Retinal pigment epithelial cell (primary cell): ENCODE results near the gene SEMA3G.

Experiments
- DNase-seq: peaks from one replicate; pipeline ENCODE4 v3.0.0-alpha.2; 2010; ENCODE audit warnings: low read depth
- H3K4me3 ChIP-seq: 2 replicates; pipeline ENCODE4 v1.5.1; 2011; ENCODE audit warnings: mild to moderate bottlenecking, low read length, control low read depth, moderate library complexity
- CTCF ChIP-seq: conservative IDR thresholded peaks from 2 replicates; pipeline ENCODE4 v1.5.1; 2011; ENCODE audit warnings: low read depth, low read length, control low read depth, inconsistent platforms

The SEMA3G gene

GRCh38 chr3:52384019-52384761 is 60.7 kb downstream of the SEMA3G start:
- no peak overlapping the region for H3K4me3 ChIP-seq
- DNase-seq = no peak
- TF ChIP-seq CTCF = no peak

- H3K4me3 ChIP-seq = no peak overlapping the region
- no peak for DNase-seq
- no peak for TF ChIP-seq CTCF
These were observed 61.5 kb downstream of the SEMA3G start for GRCh38 chr3:52383446-52383845.
